Measurements from ENCODE around the gene BMP10.
"Not testable (repeated sequence)": the region's sequence is repeated elsewhere in the genome, so short reads cannot be mapped to it uniquely, and the experiment has no call there.

The BMP10 gene

GRCh38 chr2:68895981-68896380 lies 24.8 kb upstream of the BMP10 start:
- DNase-seq (ENCODE audit: low read depth) = not testable (repeated sequence)

- DNase-seq (ENCODE audit: low read depth) = no peak
Measured at GRCh38 chr2:68889500-68889899, 18.3 kb upstream of the BMP10 start.

- no peak for DNase-seq (ENCODE audit: low read depth)
Measured at GRCh38 chr2:68889021-68889420, 17.8 kb upstream of the BMP10 start.

- DNase-seq (ENCODE audit: low read depth) = no peak
Measured at GRCh38 chr2:68888038-68888704, 17.0 kb upstream of the BMP10 start.

GRCh38 chr2:68885811-68886075 lies 14.5 kb upstream of the BMP10 start:
- no peak for DNase-seq (ENCODE audit: low read depth)

GRCh38 chr2:68885074-68885810 lies 14.0 kb upstream of the BMP10 start:
- no peak for DNase-seq (ENCODE audit: low read depth)

- no peak for DNase-seq (ENCODE audit: low read depth)
Measured at GRCh38 chr2:68880213-68880612, 9.0 kb upstream of the BMP10 start.

GRCh38 chr2:68879296-68879695 lies 8.1 kb upstream of the BMP10 start:
- DNase-seq (ENCODE audit: low read depth) = no peak

- no peak for DNase-seq (ENCODE audit: low read depth)
Measured at GRCh38 chr2:68878753-68879152, 7.6 kb upstream of the BMP10 start.

- DNase-seq (ENCODE audit: low read depth) = no peak
Measured at GRCh38 chr2:68878071-68878711, 7.0 kb upstream of the BMP10 start.

- no peak for DNase-seq (ENCODE audit: low read depth)
Measured at GRCh38 chr2:68877079-68877772, 6.0 kb upstream of the BMP10 start.

- no peak for DNase-seq (ENCODE audit: low read depth)
Measured at GRCh38 chr2:68870215-68870614, 982 bp downstream of the BMP10 start.

- no peak for DNase-seq (ENCODE audit: low read depth)
Measured at GRCh38 chr2:68865108-68865507, 6.1 kb downstream of the BMP10 start.

- DNase-seq (ENCODE audit: low read depth) = no peak
Measured at GRCh38 chr2:68863996-68864395, 7.2 kb downstream of the BMP10 start.

GRCh38 chr2:68862889-68863288 lies 8.3 kb downstream of the BMP10 start:
- DNase-seq (ENCODE audit: low read depth) = no peak

GRCh38 chr2:68861330-68861729 lies 9.9 kb downstream of the BMP10 start:
- no peak for DNase-seq (ENCODE audit: low read depth)

GRCh38 chr2:68860111-68860510 lies 11.1 kb downstream of the BMP10 start:
- DNase-seq (ENCODE audit: low read depth) = no peak

GRCh38 chr2:68857855-68858456 lies 13.2 kb downstream of the BMP10 start:
- DNase-seq (ENCODE audit: low read depth) = no peak

GRCh38 chr2:68857202-68857845 lies 13.9 kb downstream of the BMP10 start:
- DNase-seq (ENCODE audit: low read depth) = no peak

GRCh38 chr2:68855550-68855949 lies 15.6 kb downstream of the BMP10 start:
- DNase-seq (ENCODE audit: low read depth) = no peak

GRCh38 chr2:68854476-68854875 lies 16.7 kb downstream of the BMP10 start:
- DNase-seq (ENCODE audit: low read depth) = no peak

GRCh38 chr2:68853915-68854314 lies 17.3 kb downstream of the BMP10 start:
- DNase-seq (ENCODE audit: low read depth) = no peak

Measured in stimulated activated CD4-positive, alpha-beta T cell treated with anti-CD3 and anti-CD28 coated beads, Interleukin-2, amount 100 ng/mL, for 4 hours (primary cell).